ENCODE measurements around the gene HCAR2.
"Not testable (repeated sequence)": the region's sequence is repeated elsewhere in the genome, so short reads cannot be mapped to it uniquely, and the experiment has no call there.

Gene HCAR2

DNA sequence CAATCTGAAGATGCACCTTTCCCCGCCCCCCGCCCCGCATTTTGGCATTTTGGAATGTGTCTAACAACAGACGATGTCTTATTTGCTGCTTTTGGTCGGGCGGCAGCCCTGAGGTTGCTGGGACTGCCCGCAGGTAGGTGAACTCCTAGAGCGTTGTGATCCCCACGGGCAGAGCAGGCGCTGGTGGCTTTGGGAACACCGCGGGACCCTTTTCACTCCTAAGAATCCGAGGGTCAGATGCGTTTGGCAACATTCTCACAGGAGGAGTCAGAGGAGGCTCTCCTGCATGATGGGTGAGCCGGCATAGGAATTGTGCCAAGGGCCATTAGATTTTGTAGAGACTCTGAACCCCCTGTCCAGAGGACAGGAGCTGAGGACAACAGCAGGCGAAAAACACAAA, 41.9 kb downstream of the HCAR2 start:
- no peak for DNase-seq

DNA sequence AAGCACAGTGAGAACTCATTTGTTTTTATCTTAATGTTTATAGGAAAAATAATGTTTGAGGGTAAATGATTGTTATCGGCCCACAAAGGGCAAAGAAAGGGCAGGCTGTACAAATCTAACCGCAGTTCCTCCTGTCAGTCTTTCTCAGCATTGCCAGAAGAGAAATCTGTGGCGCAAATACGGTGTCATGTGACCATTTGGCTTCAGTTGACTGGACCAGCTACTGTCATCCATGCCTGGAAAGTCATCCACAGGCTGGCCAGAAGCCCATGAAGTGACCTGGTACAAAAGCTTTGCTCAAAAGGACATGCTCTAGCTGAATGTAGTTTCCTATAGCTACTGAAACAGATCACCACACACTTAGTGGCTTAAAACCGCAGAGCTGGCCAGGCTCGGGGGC, 43.6 kb downstream of the HCAR2 start:
- peak; percentile 8 for DNase-seq

DNA sequence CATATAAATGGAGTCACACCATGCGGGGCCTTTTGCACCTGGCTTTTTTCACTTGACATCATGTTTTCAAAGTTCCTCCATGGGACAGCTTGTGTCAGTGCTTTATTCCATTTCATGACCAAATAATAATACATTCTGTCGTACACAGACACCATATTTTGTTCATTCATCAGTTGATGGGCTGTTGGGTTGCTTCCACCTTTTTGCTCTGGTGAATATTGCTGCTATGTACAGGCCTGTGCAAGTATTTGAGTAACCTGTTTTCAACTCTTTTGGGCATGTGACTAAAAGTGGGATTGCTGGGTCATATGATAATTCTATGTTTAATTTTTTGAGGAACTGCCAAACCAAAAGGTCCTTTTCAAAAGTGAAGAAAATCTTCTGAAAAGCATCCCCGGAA, 46.9 kb downstream of the HCAR2 start:
- DNase-seq = no peak

DNA sequence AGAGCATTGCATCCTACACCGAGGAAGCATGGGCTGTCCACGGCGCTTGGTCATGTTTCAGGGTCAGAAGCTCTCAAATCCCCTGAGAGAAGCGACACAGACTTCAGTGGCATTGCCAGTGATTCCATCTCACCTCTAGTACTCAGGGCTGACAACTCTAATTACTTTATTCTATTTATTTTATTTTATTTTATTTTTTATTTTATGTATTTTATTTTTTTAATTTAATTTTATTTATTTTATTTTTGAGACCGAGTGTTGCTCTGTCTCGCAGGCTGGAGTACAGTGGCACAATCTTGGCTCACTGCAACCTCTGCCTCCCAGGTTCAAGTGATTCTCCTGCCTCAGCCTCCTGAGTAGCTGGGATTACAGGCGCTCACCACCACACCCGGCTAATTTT, 49.9 kb downstream of the HCAR2 start:
- DNase-seq = not testable (repeated sequence)

DNA sequence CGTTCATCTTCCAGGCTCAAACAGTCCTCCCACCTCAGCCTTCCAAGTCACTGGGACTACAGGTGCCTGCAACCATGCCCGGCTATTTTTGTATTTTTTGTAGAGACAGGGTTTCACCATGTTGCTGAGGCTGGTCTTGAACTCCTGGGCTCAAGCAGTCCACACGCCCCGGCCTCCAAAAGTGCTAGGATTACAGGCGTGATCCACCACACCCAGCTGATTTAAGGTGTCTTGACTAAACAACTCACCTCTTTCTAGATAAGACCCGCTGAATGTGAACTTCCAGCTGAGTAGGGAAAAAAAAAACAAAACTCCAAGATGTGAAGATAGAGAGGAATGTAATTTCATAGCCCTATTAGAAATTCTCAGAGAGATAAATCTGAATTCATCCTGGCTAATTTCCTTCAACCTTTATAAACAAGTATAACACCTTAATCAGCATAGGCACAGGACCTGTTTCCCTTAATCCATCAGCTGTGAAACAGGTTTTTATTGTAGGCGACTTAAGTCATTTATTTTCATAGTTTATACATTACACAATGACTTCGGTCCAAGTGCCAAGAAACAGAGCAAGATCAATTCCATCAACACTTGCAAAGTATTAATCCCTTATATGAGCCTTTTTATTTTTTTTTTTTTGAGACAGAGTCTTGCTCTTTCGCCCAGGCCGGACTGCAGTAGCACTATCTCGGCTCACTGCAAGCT, 51.5 kb downstream of the HCAR2 start:
- DNase-seq = no peak

All from NCI-H2029 treated with DMSO at 0.1 percent for 48 hours (cell line).